Esophagus squamous epithelium (tissue), 5 donors: ENCODE data around the gene UACA. TPM values are rescaled to one million over a fixed set of nuclear protein-coding genes. Genes with fewer than 3 reads are reported as not detected.

Source experiments
- DNase-seq: peaks from one replicate; lab custom pipeline; 2025; lab: John Stamatoyannopoulos, UW
- H3K27ac ChIP-seq, 4 donors: fragments of 200-600 bp; sonication (generic); one replicate each; pipeline ENCODE4 v1.5.1; 2016 to 2019; ENCODE audit warnings: mild to moderate bottlenecking in 1 of 4
- H3K27me3 ChIP-seq, 4 donors: fragments of 200-600 bp; sonication (generic); 1 replicate in 3 of 4; 2 replicates in 1 of 4; pipeline versions ENCODE4 v1.5.1 to v1.6.0; 2017 to 2021; ENCODE audit warnings: antibody characterized with exemption in 1 of 4
- H3K36me3 ChIP-seq, 3 donors: fragments of 200-600 bp; sonication (generic); one replicate each; pipeline ENCODE4 v1.5.1; 2016 to 2019
- H3K4me1 ChIP-seq, 3 donors: fragments of 200-600 bp; sonication (generic); one replicate each; pipeline ENCODE4 v1.5.1; 2017 to 2019
- H3K4me3 ChIP-seq, 4 donors: fragments of 200-600 bp; sonication (generic); 1 replicate in 3 of 4; 2 replicates in 1 of 4; pipeline ENCODE4 v1.5.1; 2016 to 2019; ENCODE audit warnings: mild to moderate bottlenecking in 2 of 4, moderate library complexity in 1 of 4
- H3K9me3 ChIP-seq, 3 donors: fragments of 200-600 bp; sonication (generic); one replicate each; pipeline ENCODE4 v1.5.1; 2016 to 2019
- POLR2A ChIP-seq, 4 donors: fragments of 450-650 bp; IDR thresholded peaks; one replicate each; pipeline ENCODE4 v1.6.1; 2017; ENCODE audit warnings: antibody characterized with exemption in 4 of 4, mild to moderate bottlenecking in 4 of 4, moderate library complexity in 3 of 4
- WGBS, 2 donors: methylation state at CpG; one replicate each; pipeline ENCODE4 v1.1.5; 2018; 5-methylcytosine and 5-hydroxymethylcytosine counted together
- intact Hi-C: fragments of 100-400 bp; cut with DNase I; formaldehyde crosslinking; loops from one replicate; pipeline ENCODE4 v1.15.0; 2022
- total RNA-seq, 4 donors: library from RNA; depleted of rRNA; stranded (reverse); fragments of >200 nt; gene quantifications; one replicate each; pipeline ENCODE4 v1.1.0, GENCODE V29; 2016
- TF ChIP-seq, protein P1 (sequence below), 6 experiments: fragments of 450-650 bp in 4 of 6; fragments of 200-600 bp in 2 of 6; sonication (generic) in 2 of 6; IDR thresholded peaks; one replicate each; pipeline ENCODE4 v1.5.1; 2016 to 2019; ENCODE audit warnings: antibody characterized with exemption in 6 of 6, mild to moderate bottlenecking in 4 of 6, moderate library complexity in 4 of 6
- donor health status: DM: yes; HTN: yes; CAD: no.

UACA gene
- total RNA-seq, 4 donors from 2014 or later, result 18.3 to 55.3 (median 29.8) TPM

DNA sequence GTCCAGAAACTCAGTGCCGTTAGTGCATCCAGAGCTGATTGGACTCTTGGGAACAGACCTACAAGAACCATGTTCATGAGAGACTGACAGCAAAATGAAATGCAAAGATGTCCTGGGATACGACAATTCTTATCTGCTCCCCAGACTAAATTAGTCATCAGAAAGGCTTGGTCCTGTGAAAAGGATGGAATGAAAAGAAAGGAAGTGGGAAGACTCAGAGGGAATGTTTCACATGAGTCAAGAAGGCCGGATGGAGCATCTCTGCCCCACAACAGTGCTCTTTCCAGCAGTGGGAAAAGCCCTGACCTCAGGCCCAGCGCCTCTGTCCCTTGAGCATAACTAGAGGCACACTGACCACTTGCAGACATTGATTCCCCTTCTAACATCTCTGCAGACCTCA lies 39.3 kb upstream of the UACA start:
- H3K9me3 ChIP-seq, result no peaks in the 10 kb centered on the region
- H3K4me1 ChIP-seq, result peaks cover 0 to 30% (median 18%) of the 10 kb centered on the region in 3 donors
- DNase-seq, result no peak
- H3K27me3 ChIP-seq, result no peaks in the 10 kb centered on the region
- H3K27ac ChIP-seq, result no peak overlapping the region
- intact Hi-C loops, result no loop called here
- no peak for TF ChIP-seq POLR2A (IDR thresholded peaks at IDR 0.05)
- TF ChIP-seq, protein P1, sequence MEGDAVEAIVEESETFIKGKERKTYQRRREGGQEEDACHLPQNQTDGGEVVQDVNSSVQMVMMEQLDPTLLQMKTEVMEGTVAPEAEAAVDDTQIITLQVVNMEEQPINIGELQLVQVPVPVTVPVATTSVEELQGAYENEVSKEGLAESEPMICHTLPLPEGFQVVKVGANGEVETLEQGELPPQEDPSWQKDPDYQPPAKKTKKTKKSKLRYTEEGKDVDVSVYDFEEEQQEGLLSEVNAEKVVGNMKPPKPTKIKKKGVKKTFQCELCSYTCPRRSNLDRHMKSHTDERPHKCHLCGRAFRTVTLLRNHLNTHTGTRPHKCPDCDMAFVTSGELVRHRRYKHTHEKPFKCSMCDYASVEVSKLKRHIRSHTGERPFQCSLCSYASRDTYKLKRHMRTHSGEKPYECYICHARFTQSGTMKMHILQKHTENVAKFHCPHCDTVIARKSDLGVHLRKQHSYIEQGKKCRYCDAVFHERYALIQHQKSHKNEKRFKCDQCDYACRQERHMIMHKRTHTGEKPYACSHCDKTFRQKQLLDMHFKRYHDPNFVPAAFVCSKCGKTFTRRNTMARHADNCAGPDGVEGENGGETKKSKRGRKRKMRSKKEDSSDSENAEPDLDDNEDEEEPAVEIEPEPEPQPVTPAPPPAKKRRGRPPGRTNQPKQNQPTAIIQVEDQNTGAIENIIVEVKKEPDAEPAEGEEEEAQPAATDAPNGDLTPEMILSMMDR (IDR thresholded peaks at IDR 0.05), result no peak
- WGBS, 2 donors, result 66 to 76% methylated on average over 4 of the region's 4 CpGs
- H3K36me3 ChIP-seq, result no peaks in the 10 kb centered on the region
- H3K4me3 ChIP-seq, result no peak overlapping the region

DNA sequence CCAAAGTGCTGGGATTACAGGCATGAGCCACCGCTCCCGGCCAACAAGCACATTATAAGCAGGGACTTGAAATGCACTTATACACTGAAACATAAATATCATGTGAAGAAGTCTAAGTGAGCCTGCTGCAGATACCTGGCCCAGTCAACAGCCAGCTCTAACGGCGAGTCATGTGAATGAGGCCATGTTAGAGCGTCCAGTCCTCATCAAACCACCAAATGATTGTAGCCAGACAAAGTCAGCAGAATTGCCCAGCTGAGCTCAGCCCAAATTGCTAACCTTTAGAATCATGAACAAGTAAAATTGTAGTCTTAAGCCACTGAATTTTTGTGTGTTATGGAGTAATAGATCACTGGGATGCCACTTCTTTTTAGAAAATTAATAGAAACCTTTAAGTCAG lies 37.8 kb upstream of the UACA start:
- WGBS, 2 donors, result 80 to 95% methylated on average over 1 to 5 of the region's 5 CpGs
- Histone ChIP-seq H3K27me3 (no peaks in the 10 kb centered on the region), H3K36me3 (no peaks in the 10 kb centered on the region), H3K27ac (peak overlapping the region in 3 of 4 donors; percentile 43 to 81 (median 73)), H3K4me3 (no peak overlapping the region), H3K9me3 (no peaks in the 10 kb centered on the region), H3K4me1 (peaks cover 0 to 20% (median 15%) of the 10 kb centered on the region in 3 donors)
- intact Hi-C loops, result no loop called here
- DNase-seq, result no peak
- TF ChIP-seq, protein P1 (IDR thresholded peaks at IDR 0.05), result no peak
- no peak for TF ChIP-seq POLR2A (IDR thresholded peaks at IDR 0.05)

DNA sequence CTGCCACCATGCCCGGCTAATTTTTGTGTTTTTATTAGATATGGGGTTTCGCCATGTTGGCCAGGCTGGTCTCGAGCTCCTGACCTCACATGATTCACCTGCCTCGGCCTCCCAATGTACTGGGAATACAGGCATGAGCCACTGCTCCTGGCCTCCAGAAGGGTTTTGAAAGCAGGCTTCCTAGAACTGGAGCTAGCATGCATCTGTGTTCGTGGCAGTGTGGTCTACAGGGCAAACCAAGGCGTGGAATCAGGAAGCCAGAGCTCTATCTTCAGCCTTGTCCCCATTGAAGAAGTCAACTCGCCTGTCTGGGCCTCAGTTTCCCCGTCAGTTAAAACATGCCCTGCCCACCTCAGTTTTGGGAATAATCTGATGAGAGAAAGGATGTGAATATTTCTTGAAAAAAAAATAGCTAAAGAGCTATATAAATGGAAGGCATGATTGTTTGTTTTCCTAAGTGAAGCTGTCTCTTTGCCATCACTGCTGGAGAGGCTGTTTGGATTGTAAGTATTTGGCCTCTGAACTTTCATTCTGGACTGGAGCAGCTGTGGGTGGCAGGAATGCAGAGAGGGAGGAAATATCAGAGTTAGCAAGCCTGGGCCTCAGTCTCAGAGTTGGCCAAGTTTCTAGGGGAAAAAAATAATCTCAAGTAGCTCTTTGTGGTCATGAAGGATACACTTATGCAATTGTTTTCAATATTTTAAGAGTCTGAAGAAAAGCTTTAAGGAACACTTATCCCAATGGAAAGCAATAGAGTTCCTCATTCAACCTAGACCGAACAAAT lies 36.5 kb upstream of the UACA start:
- no peaks in the 10 kb centered on the region for H3K9me3 ChIP-seq
- intact Hi-C loops, result no loop called here
- H3K4me3 ChIP-seq, result no peak overlapping the region
- no peaks in the 10 kb centered on the region for H3K27me3 ChIP-seq
- peak overlapping the region in 3 of 4 donors; percentile 43 to 81 (median 73) for H3K27ac ChIP-seq
- peaks cover 0 to 20% (median 15%) of the 10 kb centered on the region in 3 donors for H3K4me1 ChIP-seq
- 74 to 76% methylated on average over 5 to 6 of the region's 9 CpGs for WGBS, 2 donors
- no peaks in the 10 kb centered on the region for H3K36me3 ChIP-seq
- DNase-seq, result no peak
- no peak for TF ChIP-seq POLR2A (IDR thresholded peaks at IDR 0.05)
- TF ChIP-seq, protein P1 (IDR thresholded peaks at IDR 0.05), result no peak

DNA sequence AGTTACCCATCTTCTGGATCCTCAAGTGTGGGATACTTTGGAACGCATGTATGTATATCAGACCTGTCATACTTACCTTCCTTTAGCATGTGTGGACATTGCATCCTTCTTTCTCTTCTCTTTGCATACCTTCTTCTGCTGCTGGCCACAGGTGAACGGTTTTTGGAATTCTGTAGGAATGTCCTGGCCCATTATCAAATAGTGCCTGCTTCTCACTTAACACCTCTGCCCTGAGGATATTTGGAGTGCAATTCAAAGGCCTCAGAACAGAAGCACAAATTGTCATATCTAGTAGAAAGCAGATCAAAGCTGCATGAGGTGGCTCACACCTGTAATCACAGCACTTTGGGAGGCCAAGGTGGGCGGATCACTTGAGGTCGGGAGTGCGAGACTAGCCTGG lies 34.1 kb upstream of the UACA start:
- WGBS, 2 donors, result 69 to 88% methylated on average over 5 of the region's 5 CpGs
- TF ChIP-seq, protein P1 (IDR thresholded peaks at IDR 0.05), result no peak
- TF ChIP-seq POLR2A (IDR thresholded peaks at IDR 0.05), result no peak
- Histone ChIP-seq H3K9me3 (no peaks in the 10 kb centered on the region), H3K27ac (no peak overlapping the region), H3K27me3 (no peaks in the 10 kb centered on the region), H3K4me3 (no peak overlapping the region), H3K36me3 (no peaks in the 10 kb centered on the region), H3K4me1 (peaks cover 0 to 20% (median 15%) of the 10 kb centered on the region in 3 donors)
- intact Hi-C loops, result no loop called here
- no peak for DNase-seq

DNA sequence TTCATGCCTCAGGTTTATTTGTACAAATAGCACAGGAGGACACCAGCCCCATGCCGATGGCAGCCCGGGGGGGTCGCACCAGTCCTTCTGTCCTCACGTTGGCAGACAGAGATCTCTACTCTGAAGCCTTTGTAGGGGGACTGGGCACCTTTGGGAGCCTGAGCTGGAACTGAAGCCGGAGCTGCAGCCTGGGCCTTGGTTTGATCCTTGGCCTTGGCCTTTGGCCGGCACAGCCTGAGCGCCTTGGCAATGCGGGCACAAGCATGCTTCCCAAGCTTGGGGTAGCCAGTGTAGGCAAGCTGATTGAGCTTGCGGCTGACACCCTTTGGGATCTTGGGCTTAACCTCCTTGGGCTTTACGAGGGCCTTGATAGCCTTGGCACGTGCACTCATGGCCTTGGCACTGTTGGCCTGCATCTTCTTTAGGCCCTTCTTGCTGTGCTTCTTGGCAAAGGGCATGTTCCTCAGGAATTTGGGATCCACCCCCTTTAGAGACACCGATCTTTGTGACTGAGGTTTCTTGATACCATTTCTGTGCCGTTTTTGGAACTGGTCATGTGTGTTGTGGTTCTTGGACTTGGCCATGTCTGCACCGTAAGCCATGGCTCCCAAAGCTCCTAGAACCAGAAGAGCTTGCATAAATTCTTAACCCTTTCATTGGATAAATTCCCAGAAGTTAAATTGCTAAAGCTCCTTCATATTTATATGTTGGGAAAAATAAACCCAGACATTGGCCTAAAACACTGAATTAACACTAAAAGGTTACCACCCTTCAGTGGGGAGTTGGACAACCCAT lies 33.4 kb upstream of the UACA start:
- Histone ChIP-seq H3K36me3 (no peaks in the 10 kb centered on the region), H3K9me3 (no peaks in the 10 kb centered on the region), H3K27me3 (no peaks in the 10 kb centered on the region), H3K4me3 (no peak overlapping the region), H3K4me1 (peaks cover 0 to 20% (median 15%) of the 10 kb centered on the region in 3 donors), H3K27ac (no peak overlapping the region)
- 86 to 95% methylated on average over 4 to 12 of the region's 14 CpGs for WGBS, 2 donors
- intact Hi-C loops, result no loop called here
- TF ChIP-seq, protein P1 (IDR thresholded peaks at IDR 0.05), result no peak
- TF ChIP-seq POLR2A (IDR thresholded peaks at IDR 0.05), result no peak
- DNase-seq, result no peak
